Bladder microvascular endothelial cell (primary cell): ENCODE measurements around the gene RFX2. TPM values are rescaled to one million over a fixed set of nuclear protein-coding genes. Genes with fewer than 3 reads are reported as not detected.

Experiments
- total RNA-seq: library from RNA; depleted of rRNA; stranded (reverse); fragments of >200 nt; gene quantifications from 2 replicates; pipeline ENCODE4 v1.2.3, GENCODE V29; 2014

Gene RFX2
- total RNA-seq, result 1.3 and 6.5 TPM in 2 replicates

GRCh38 chr19:6110360-6110977 lies at the start of gene RFX2:
Gene RFX2, minus strand, starts transcription at chr19:6110500. Its CDS starts 63,004 bp downstream, at chr19:6047496.

GRCh38 chr19:5977785-5978605 lies 132.3 kb downstream of the RFX2 start, which contains the start of gene RANBP3:
Gene RANBP3, minus strand, starts transcription at chr19:5978140. Its CDS starts 58 bp downstream, at chr19:5978082.

Other genes with a start within 250 kb of the RFX2 start
- not detected in 2 replicates for gene FUT5, start 240.0 kb downstream of the RFX2 start, total RNA-seq
- 193 and 269 TPM in 2 replicates for gene NDUFA11, start 206.7 kb downstream of the RFX2 start, total RNA-seq
- 3.7 and 5.8 TPM in 2 replicates for gene VMAC, start 205.6 kb downstream of the RFX2 start, total RNA-seq
- gene CAPS, start 196.2 kb downstream of the RFX2 start, total RNA-seq, result 1.9 and 3.5 TPM in 2 replicates
- gene RANBP3, start 132.4 kb downstream of the RFX2 start, total RNA-seq, result 25.1 and 41.5 TPM in 2 replicates
- not detected in 2 replicates for gene ACSBG2, start 25.2 kb upstream of the RFX2 start, total RNA-seq
- 3.1 and 8.0 TPM in 2 replicates for gene MLLT1, start 169.5 kb upstream of the RFX2 start, total RNA-seq
- gene ACER1, start 223.1 kb upstream of the RFX2 start, total RNA-seq, result not detected in 2 replicates